ENCODE measurements around the gene SYCE1.
"Not testable (repeated sequence)": the region's sequence is repeated elsewhere in the genome, so short reads cannot be mapped to it uniquely, and the experiment has no call there.

SYCE1 gene

GRCh38 chr10:133564816-133565215 is 567 bp downstream of the SYCE1 start:
- no peaks in the 10 kb centered on the region for H3K36me3 ChIP-seq (ENCODE audit: control insufficient read depth, insufficient read depth, low read length)
- H3K27ac ChIP-seq (ENCODE audit: insufficient read depth, low read length, poor library complexity, severe bottlenecking) = no peak overlapping the region
- DNase-seq = no peak
- H3K9me3 ChIP-seq (ENCODE audit: control insufficient read depth, low read length) = no peaks in the 10 kb centered on the region
- peaks cover 4% of the 10 kb centered on the region for H3K27me3 ChIP-seq (replicated peaks; ENCODE audit: control insufficient read depth, insufficient read depth, low read length, poor library complexity, severe bottlenecking)
- H3K4me1 ChIP-seq (ENCODE audit: control insufficient read depth, insufficient read depth, low read length, poor library complexity, severe bottlenecking) = no peaks in the 10 kb centered on the region
- H3K4me3 ChIP-seq (ENCODE audit: insufficient read depth, low read depth, low read length, poor library complexity, severe bottlenecking) = no peak overlapping the region

- H3K27ac ChIP-seq (ENCODE audit: insufficient read depth, low read length, poor library complexity, severe bottlenecking) = no peak overlapping the region
- no peak overlapping the region for H3K4me3 ChIP-seq (ENCODE audit: insufficient read depth, low read depth, low read length, poor library complexity, severe bottlenecking)
- no peak for DNase-seq
- H3K36me3 ChIP-seq (ENCODE audit: control insufficient read depth, insufficient read depth, low read length) = no peaks in the 10 kb centered on the region
- H3K9me3 ChIP-seq (ENCODE audit: control insufficient read depth, low read length) = no peaks in the 10 kb centered on the region
- H3K27me3 ChIP-seq (replicated peaks; ENCODE audit: control insufficient read depth, insufficient read depth, low read length, poor library complexity, severe bottlenecking) = peaks cover 4% of the 10 kb centered on the region
- no peaks in the 10 kb centered on the region for H3K4me1 ChIP-seq (ENCODE audit: control insufficient read depth, insufficient read depth, low read length, poor library complexity, severe bottlenecking)
Measured at GRCh38 chr10:133559216-133559615, 6.2 kb downstream of the SYCE1 start.

DNA sequence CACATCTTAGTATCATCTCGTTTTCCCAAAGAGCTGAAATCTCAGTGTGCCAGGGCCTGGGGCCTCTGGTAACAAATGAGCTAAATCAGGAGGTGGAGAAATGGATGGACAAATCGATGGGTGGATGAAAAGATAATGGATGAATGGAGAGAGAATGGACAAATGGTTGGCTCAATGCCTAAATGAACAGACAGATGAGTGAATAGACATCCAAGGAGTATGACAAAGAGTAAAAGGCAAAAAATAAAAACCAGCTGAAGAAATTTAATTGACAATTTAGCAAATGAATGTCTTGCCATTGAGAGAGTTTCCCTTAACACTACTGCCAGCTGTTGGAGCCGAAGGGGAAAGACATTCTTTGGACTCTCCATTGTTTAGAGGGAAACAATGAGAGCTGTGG is 8.0 kb downstream of the SYCE1 start:
- DNase-seq = no peak
- H3K4me3 ChIP-seq (ENCODE audit: insufficient read depth, low read depth, low read length, poor library complexity, severe bottlenecking) = no peak overlapping the region
- H3K27ac ChIP-seq (ENCODE audit: insufficient read depth, low read length, poor library complexity, severe bottlenecking) = no peak overlapping the region
- H3K36me3 ChIP-seq (ENCODE audit: control insufficient read depth, insufficient read depth, low read length) = no peaks in the 10 kb centered on the region
- no peaks in the 10 kb centered on the region for H3K4me1 ChIP-seq (ENCODE audit: control insufficient read depth, insufficient read depth, low read length, poor library complexity, severe bottlenecking)
- H3K9me3 ChIP-seq (ENCODE audit: control insufficient read depth, low read length) = no peaks in the 10 kb centered on the region
- H3K27me3 ChIP-seq (replicated peaks; ENCODE audit: control insufficient read depth, insufficient read depth, low read length, poor library complexity, severe bottlenecking) = no peaks in the 10 kb centered on the region

DNA sequence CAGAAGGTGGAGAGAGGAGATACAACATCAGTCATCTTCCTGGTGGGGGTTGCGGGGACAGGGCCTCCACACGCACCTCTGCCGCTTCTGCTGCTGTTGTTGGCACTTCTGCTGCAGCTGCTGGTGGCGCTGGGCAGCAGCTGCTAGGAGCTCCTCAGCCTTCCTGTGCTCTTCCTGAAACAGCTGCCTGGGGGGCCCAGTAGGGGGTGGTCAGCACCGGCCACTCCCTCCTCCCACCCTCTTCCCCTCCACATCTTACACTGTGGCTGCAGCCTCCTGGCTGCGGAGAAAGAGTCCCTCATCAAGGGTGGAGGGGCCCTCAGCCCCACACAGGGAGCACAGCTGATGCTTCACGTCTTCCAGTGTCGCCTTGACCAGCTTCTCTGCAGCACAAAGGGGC is 9.9 kb downstream of the SYCE1 start:
- DNase-seq = no peak
- no peak overlapping the region for H3K27ac ChIP-seq (ENCODE audit: insufficient read depth, low read length, poor library complexity, severe bottlenecking)
- H3K4me3 ChIP-seq (ENCODE audit: insufficient read depth, low read depth, low read length, poor library complexity, severe bottlenecking) = no peak overlapping the region
- no peaks in the 10 kb centered on the region for H3K36me3 ChIP-seq (ENCODE audit: control insufficient read depth, insufficient read depth, low read length)
- no peaks in the 10 kb centered on the region for H3K4me1 ChIP-seq (ENCODE audit: control insufficient read depth, insufficient read depth, low read length, poor library complexity, severe bottlenecking)
- H3K9me3 ChIP-seq (ENCODE audit: control insufficient read depth, low read length) = no peaks in the 10 kb centered on the region
- no peaks in the 10 kb centered on the region for H3K27me3 ChIP-seq (replicated peaks; ENCODE audit: control insufficient read depth, insufficient read depth, low read length, poor library complexity, severe bottlenecking)

GRCh38 chr10:133554600-133554999 is 10.8 kb downstream of the SYCE1 start:
- Histone ChIP-seq H3K27ac (ENCODE audit: insufficient read depth, low read length, poor library complexity, severe bottlenecking) (no peak overlapping the region), H3K27me3 (replicated peaks; ENCODE audit: control insufficient read depth, insufficient read depth, low read length, poor library complexity, severe bottlenecking) (no peaks in the 10 kb centered on the region), H3K9me3 (ENCODE audit: control insufficient read depth, low read length) (no peaks in the 10 kb centered on the region), H3K4me1 (ENCODE audit: control insufficient read depth, insufficient read depth, low read length, poor library complexity, severe bottlenecking) (no peaks in the 10 kb centered on the region), H3K4me3 (ENCODE audit: insufficient read depth, low read depth, low read length, poor library complexity, severe bottlenecking) (no peak overlapping the region), H3K36me3 (ENCODE audit: control insufficient read depth, insufficient read depth, low read length) (no peaks in the 10 kb centered on the region)
- DNase-seq = no peak

- DNase-seq = no peak
- H3K9me3 ChIP-seq (ENCODE audit: control insufficient read depth, low read length) = no peaks in the 10 kb centered on the region
- H3K36me3 ChIP-seq (ENCODE audit: control insufficient read depth, insufficient read depth, low read length) = no peaks in the 10 kb centered on the region
- no peak overlapping the region for H3K4me3 ChIP-seq (ENCODE audit: insufficient read depth, low read depth, low read length, poor library complexity, severe bottlenecking)
- H3K4me1 ChIP-seq (ENCODE audit: control insufficient read depth, insufficient read depth, low read length, poor library complexity, severe bottlenecking) = no peaks in the 10 kb centered on the region
- no peak overlapping the region for H3K27ac ChIP-seq (ENCODE audit: insufficient read depth, low read length, poor library complexity, severe bottlenecking)
- no peaks in the 10 kb centered on the region for H3K27me3 ChIP-seq (replicated peaks; ENCODE audit: control insufficient read depth, insufficient read depth, low read length, poor library complexity, severe bottlenecking)
Measured at GRCh38 chr10:133544506-133544905, 20.9 kb downstream of the SYCE1 start.

DNA sequence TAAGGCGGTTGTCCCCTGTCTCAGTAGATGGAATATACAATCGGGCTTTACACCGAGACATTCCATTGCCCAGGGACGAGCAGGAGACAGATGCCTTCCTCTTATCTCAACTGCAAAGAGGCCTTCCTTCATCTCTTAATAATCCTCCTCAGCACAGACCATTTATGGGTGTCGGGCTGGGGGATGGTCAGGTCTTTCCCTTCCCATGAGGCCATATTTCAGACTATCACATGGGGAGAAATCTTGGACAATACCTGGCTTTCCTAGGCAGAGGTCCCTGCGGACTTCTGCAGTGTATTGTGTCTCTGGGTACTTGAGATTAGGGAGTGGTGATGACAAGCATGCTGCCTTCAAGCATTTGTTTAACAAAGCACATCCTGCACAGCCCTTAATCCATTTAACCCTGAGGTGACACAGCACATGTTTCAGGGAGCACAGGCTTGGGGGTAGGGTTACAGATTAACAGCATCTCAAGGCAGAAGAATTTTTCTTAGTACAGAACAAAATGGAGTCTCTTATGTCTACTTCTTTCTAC is 23.9 kb downstream of the SYCE1 start:
- not testable (repeated sequence) for H3K9me3 ChIP-seq (ENCODE audit: control insufficient read depth, low read length); H3K36me3 ChIP-seq (ENCODE audit: control insufficient read depth, insufficient read depth, low read length); H3K27me3 ChIP-seq (replicated peaks; ENCODE audit: control insufficient read depth, insufficient read depth, low read length, poor library complexity, severe bottlenecking); DNase-seq; H3K4me1 ChIP-seq (ENCODE audit: control insufficient read depth, insufficient read depth, low read length, poor library complexity, severe bottlenecking); H3K4me3 ChIP-seq (ENCODE audit: insufficient read depth, low read depth, low read length, poor library complexity, severe bottlenecking); H3K27ac ChIP-seq (ENCODE audit: insufficient read depth, low read length, poor library complexity, severe bottlenecking)

- Histone ChIP-seq H3K36me3 (ENCODE audit: control insufficient read depth, insufficient read depth, low read length) (no peaks in the 10 kb centered on the region), H3K27ac (ENCODE audit: insufficient read depth, low read length, poor library complexity, severe bottlenecking) (no peak overlapping the region), H3K27me3 (replicated peaks; ENCODE audit: control insufficient read depth, insufficient read depth, low read length, poor library complexity, severe bottlenecking) (no peaks in the 10 kb centered on the region), H3K9me3 (ENCODE audit: control insufficient read depth, low read length) (no peaks in the 10 kb centered on the region), H3K4me1 (ENCODE audit: control insufficient read depth, insufficient read depth, low read length, poor library complexity, severe bottlenecking) (no peaks in the 10 kb centered on the region), H3K4me3 (ENCODE audit: insufficient read depth, low read depth, low read length, poor library complexity, severe bottlenecking) (no peak overlapping the region)
- DNase-seq = no peak
Measured at GRCh38 chr10:133537546-133538545, 27.5 kb downstream of the SYCE1 start.

- no peak overlapping the region for H3K4me3 ChIP-seq (ENCODE audit: insufficient read depth, low read depth, low read length, poor library complexity, severe bottlenecking)
- H3K9me3 ChIP-seq (ENCODE audit: control insufficient read depth, low read length) = no peaks in the 10 kb centered on the region
- no peak for DNase-seq
- H3K36me3 ChIP-seq (ENCODE audit: control insufficient read depth, insufficient read depth, low read length) = no peaks in the 10 kb centered on the region
- no peak overlapping the region for H3K27ac ChIP-seq (ENCODE audit: insufficient read depth, low read length, poor library complexity, severe bottlenecking)
- H3K27me3 ChIP-seq (replicated peaks; ENCODE audit: control insufficient read depth, insufficient read depth, low read length, poor library complexity, severe bottlenecking) = no peaks in the 10 kb centered on the region
- no peaks in the 10 kb centered on the region for H3K4me1 ChIP-seq (ENCODE audit: control insufficient read depth, insufficient read depth, low read length, poor library complexity, severe bottlenecking)
Measured at GRCh38 chr10:133536198-133536597, 29.2 kb downstream of the SYCE1 start.

- Histone ChIP-seq H3K27ac (ENCODE audit: insufficient read depth, low read length, poor library complexity, severe bottlenecking) (no peak overlapping the region), H3K4me3 (ENCODE audit: insufficient read depth, low read depth, low read length, poor library complexity, severe bottlenecking) (no peak overlapping the region), H3K27me3 (replicated peaks; ENCODE audit: control insufficient read depth, insufficient read depth, low read length, poor library complexity, severe bottlenecking) (peaks cover 4% of the 10 kb centered on the region), H3K36me3 (ENCODE audit: control insufficient read depth, insufficient read depth, low read length) (no peaks in the 10 kb centered on the region), H3K9me3 (ENCODE audit: control insufficient read depth, low read length) (no peaks in the 10 kb centered on the region), H3K4me1 (ENCODE audit: control insufficient read depth, insufficient read depth, low read length, poor library complexity, severe bottlenecking) (peaks cover 10% of the 10 kb centered on the region)
- no peak for DNase-seq
Measured at GRCh38 chr10:133534417-133534816, 31.0 kb downstream of the SYCE1 start.
